PC-3 (cell line): ENCODE results near the gene DGKG. TPM values are rescaled to one million over a fixed set of nuclear protein-coding genes. Genes with fewer than 3 reads are reported as not detected.
A peak's percentile ranks its signal among the peaks of the same experiment; 100 is the strongest.

Experiments
- ATAC-seq: fragments of 200-7000 bp; cut with Tn5 transposase; 2 replicates; pipeline ENCODE4 v1.9.1; 2020; ENCODE audit warnings: mild to moderate bottlenecking, moderate library complexity
- BruUV-seq: library from RNA; stranded (reverse); fragments of 400-500 nt; replicated peaks from 2 replicates; lab custom pipeline; 2021; lab: Mats Ljungman, UMichigan
- CTCF ChIA-PET: fragments of 300-600 bp; sonication (Branson Sonifier 250); formaldehyde crosslinking; loops from one replicate; lab custom pipeline; 2022; ENCODE audit warnings: antibody characterized with exemption; lab: Charles Lee
- POLR2A ChIA-PET: fragments of 300-600 bp; sonication (Branson Sonifier 250); formaldehyde crosslinking; loops from one replicate; lab custom pipeline; 2022; ENCODE audit warnings: antibody characterized with exemption; ENCODE audit not compliant: unreplicated experiment; lab: Charles Lee
- DNase-seq: peaks from one replicate; pipeline ENCODE4 v3.0.0-alpha.2; 2015
- H2AFZ ChIP-seq: fragments of 300-600 bp; sonication (generic); 2 replicates; pipeline ENCODE4 v1.6.0; 2016; ENCODE audit warnings: antibody characterized with exemption, low read length
- H3F3A ChIP-seq: fragments of 300-600 bp; sonication (generic); one replicate; pipeline ENCODE4 v1.6.0; 2017; ENCODE audit warnings: antibody characterized with exemption, low read length, control low read depth, mild to moderate bottlenecking; ENCODE audit not compliant: unreplicated experiment
- H3K27ac ChIP-seq: fragments of 300-600 bp; sonication (generic); 2 replicates; pipeline ENCODE4 v1.5.1; 2016; ENCODE audit warnings: mild to moderate bottlenecking, low read length
- H3K27me3 ChIP-seq: fragments of 300-600 bp; sonication (generic); 2 replicates; pipeline ENCODE4 v1.6.1; 2016; ENCODE audit warnings: low read length, mixed read lengths
- H3K36me3 ChIP-seq: fragments of 300-600 bp; sonication (generic); 2 replicates; pipeline ENCODE4 v1.6.1; 2016; ENCODE audit warnings: low read depth, mixed run types, low read length, mixed read lengths
- H3K4me1 ChIP-seq: fragments of 300-600 bp; sonication (generic); 2 replicates; pipeline ENCODE4 v1.5.1; 2016; ENCODE audit warnings: low read length; ENCODE audit not compliant: insufficient read depth
- H3K4me2 ChIP-seq: fragments of 300-600 bp; sonication (generic); 2 replicates; pipeline ENCODE4 v1.6.0; 2016; ENCODE audit warnings: low read length
- H3K4me3 ChIP-seq: fragments of 300-600 bp; sonication (generic); 2 replicates; pipeline ENCODE4 v1.5.1; 2016; ENCODE audit warnings: mild to moderate bottlenecking, low read length, mixed read lengths
- H3K79me2 ChIP-seq: fragments of 300-600 bp; sonication (generic); 2 replicates; pipeline ENCODE4 v1.6.1; 2017; ENCODE audit warnings: low read length, mixed read lengths
- H3K9ac ChIP-seq: fragments of 300-600 bp; sonication (generic); 2 replicates; pipeline ENCODE4 v1.6.0; 2016; ENCODE audit warnings: mild to moderate bottlenecking, low read length
- H3K9me2 ChIP-seq: fragments of 300-600 bp; sonication (generic); replicated peaks from 2 replicates; pipeline ENCODE4 v1.6.1; 2016; ENCODE audit warnings: mixed run types, low read length, mixed read lengths
- H3K9me3 ChIP-seq: fragments of 300-600 bp; sonication (generic); 2 replicates; pipeline ENCODE4 v1.6.1; 2016; ENCODE audit warnings: low read length, mixed read lengths
- H4K20me1 ChIP-seq: fragments of 300-600 bp; sonication (generic); 2 replicates; pipeline ENCODE4 v1.6.1; 2016; ENCODE audit warnings: low read length, mixed read lengths
- EZH2 ChIP-seq: fragments of 300-600 bp; sonication (generic); IDR thresholded peaks from one replicate; pipeline ENCODE4 v1.6.1; 2017; ENCODE audit warnings: antibody characterized with exemption, mild to moderate bottlenecking, low read length; ENCODE audit not compliant: unreplicated experiment
- EZH2phosphoT487 ChIP-seq: fragments of 300-600 bp; sonication (generic); IDR thresholded peaks from 2 replicates; pipeline ENCODE4 v1.6.1; 2018; ENCODE audit warnings: mild to moderate bottlenecking, antibody characterized with exemption, low read length, borderline replicate concordance
- intact Hi-C: fragments of 100-400 bp; cut with micrococcal nuclease; formaldehyde crosslinking; loops from 2 replicates; pipeline ENCODE4 v1.9.0; 2023
- total RNA-seq: library from RNA; depleted of rRNA; stranded (reverse); fragments of >200 nt; gene quantifications from 2 replicates; pipeline ENCODE4 v1.2.3, GENCODE V29; 2014
- TF ChIP-seq, protein P1 (sequence below): fragments of 300-600 bp; sonication (generic); conservative IDR thresholded peaks from 2 replicates; pipeline ENCODE4 v1.5.1; 2017; ENCODE audit warnings: antibody characterized with exemption, low read depth, mild to moderate bottlenecking, low read length

Gene DGKG
- total RNA-seq, 1 experiment from 2014 or later = 2.7 TPM

DNA sequence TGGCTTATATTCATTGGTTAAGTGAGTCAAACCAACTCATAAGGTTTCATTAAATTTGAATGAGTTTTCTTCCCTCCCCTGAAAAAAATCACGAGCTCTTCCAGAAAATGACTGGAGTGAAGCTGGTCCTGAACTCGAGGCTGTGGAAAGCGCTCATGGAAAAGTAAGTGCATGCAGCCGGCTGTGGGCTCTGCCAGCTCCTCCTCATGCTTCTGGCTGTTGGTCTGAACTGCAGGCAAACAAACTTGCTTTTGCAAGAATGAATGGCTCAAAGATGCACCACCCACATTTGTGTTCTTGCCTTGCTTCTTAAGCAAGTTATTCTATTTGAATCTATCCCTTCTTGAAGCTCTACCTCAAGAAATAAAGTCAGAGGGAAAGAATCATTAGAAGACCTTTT lies 259.3 kb downstream of the DGKG start:
- TF ChIP-seq EZH2phosphoT487 (no peak), EZH2 (no peak)
- TF ChIP-seq, protein P1, sequence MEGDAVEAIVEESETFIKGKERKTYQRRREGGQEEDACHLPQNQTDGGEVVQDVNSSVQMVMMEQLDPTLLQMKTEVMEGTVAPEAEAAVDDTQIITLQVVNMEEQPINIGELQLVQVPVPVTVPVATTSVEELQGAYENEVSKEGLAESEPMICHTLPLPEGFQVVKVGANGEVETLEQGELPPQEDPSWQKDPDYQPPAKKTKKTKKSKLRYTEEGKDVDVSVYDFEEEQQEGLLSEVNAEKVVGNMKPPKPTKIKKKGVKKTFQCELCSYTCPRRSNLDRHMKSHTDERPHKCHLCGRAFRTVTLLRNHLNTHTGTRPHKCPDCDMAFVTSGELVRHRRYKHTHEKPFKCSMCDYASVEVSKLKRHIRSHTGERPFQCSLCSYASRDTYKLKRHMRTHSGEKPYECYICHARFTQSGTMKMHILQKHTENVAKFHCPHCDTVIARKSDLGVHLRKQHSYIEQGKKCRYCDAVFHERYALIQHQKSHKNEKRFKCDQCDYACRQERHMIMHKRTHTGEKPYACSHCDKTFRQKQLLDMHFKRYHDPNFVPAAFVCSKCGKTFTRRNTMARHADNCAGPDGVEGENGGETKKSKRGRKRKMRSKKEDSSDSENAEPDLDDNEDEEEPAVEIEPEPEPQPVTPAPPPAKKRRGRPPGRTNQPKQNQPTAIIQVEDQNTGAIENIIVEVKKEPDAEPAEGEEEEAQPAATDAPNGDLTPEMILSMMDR = no peak
- ChIA-PET CTCF (no interaction called here), POLR2A (no interaction called here)
- Histone ChIP-seq H3K27ac (no peak overlapping the region), H2AFZ (no peak overlapping the region), H3K79me2 (peaks cover 36% of the 10 kb centered on the region), H3K36me3 (peaks cover 19% of the 10 kb centered on the region; the same call in 1 of the 2 replicates), H3K9ac (no peak overlapping the region), H3K4me2 (no peak overlapping the region), H3K4me3 (no peak overlapping the region), H3K9me3 (no peaks in the 10 kb centered on the region), H3K9me2 (no peaks in the 10 kb centered on the region), H3K4me1 (peaks cover 30% of the 10 kb centered on the region), H3F3A (peaks cover 4% of the 10 kb centered on the region), H3K27me3 (no peaks in the 10 kb centered on the region), H4K20me1 (peaks cover 15% of the 10 kb centered on the region; the same call in 1 of the 2 replicates)
- no peak for ATAC-seq
- no TSS peak for BruUV-seq
- intact Hi-C loops = loop anchor here (10.0 kb wide), 4 partner anchors 118 to 682 kb away; partner anchors contain the start of genes CRYGS and EIF4A2
- no peak for DNase-seq

DNA sequence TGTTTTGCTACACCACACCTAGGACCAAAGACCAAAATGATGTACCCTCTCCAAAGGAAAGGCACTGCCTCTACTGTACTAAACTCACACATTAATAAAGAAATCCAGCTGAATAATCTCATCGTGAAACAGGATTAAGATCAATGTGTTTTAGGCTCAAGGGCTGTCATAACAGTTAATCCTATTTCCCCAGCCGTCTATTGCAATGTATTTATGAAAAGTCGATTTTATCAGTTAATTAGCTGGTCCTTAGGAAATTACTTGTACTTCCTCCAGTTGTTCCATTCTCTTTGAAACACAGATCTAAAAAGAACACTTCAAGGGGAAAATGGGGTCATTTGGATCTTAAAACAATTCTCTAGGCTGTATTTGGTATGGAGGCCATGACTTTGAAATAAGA lies 261.6 kb downstream of the DGKG start:
- CTCF ChIA-PET = no interaction called here

DNA sequence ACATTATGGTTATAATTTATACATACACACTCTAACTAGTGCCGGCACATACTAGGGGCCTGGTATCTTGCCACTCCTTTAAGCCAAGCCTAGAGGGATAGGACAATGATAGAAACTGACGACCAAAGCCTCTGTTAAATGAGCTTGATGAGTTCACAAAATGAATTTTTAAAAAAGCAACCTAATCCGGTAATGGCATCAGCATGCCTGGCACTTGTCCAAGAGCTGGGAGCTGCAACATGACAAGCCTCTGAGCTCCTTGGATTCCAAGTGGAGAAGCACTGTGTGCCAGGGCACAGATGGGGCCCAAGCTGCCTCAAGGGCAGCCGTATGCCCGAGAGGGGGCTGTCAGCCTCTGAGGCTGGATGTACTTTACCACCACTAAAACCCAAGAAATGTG lies 262.9 kb downstream of the DGKG start:
- Histone ChIP-seq H4K20me1 (peaks cover 3% of the 10 kb centered on the region; the same call in 1 of the 2 replicates), H3K79me2 (peaks cover 9% of the 10 kb centered on the region; the same call in 1 of the 2 replicates), H3F3A (no peaks in the 10 kb centered on the region), H3K9ac (no peak overlapping the region), H3K4me2 (no peak overlapping the region), H3K9me2 (no peaks in the 10 kb centered on the region), H3K36me3 (peaks cover 19% of the 10 kb centered on the region; the same call in 1 of the 2 replicates), H3K9me3 (no peaks in the 10 kb centered on the region), H3K4me3 (no peak overlapping the region), H3K27ac (no peak overlapping the region), H2AFZ (no peak overlapping the region), H3K27me3 (no peaks in the 10 kb centered on the region), H3K4me1 (peaks cover 22% of the 10 kb centered on the region)
- ChIA-PET POLR2A (no interaction called here), CTCF (no interaction called here)
- DNase-seq = peak; percentile 26
- intact Hi-C loops = no loop called here
- BruUV-seq = no TSS peak
- no peak for ATAC-seq
- TF ChIP-seq EZH2 = no peak
- no peak for TF ChIP-seq EZH2phosphoT487
- TF ChIP-seq, protein P1 = no peak

More for the DNA sequence above, 261.6 kb downstream of the DGKG start:
- H3K9ac ChIP-seq = no peak overlapping the region
- ATAC-seq = no peak
- POLR2A ChIA-PET = no interaction called here
- intact Hi-C loops = loop anchor here (10.0 kb wide), 4 partner anchors 116 to 684 kb away; partner anchors contain the start of genes CRYGS and EIF4A2
- peaks cover 4% of the 10 kb centered on the region for H3F3A ChIP-seq
- no peak overlapping the region for H3K4me2 ChIP-seq
- H3K4me1 ChIP-seq = peaks cover 27% of the 10 kb centered on the region
- TF ChIP-seq EZH2phosphoT487 (no peak), EZH2 (no peak)
- TF ChIP-seq, protein P1 = no peak
- peaks cover 13% of the 10 kb centered on the region for H3K79me2 ChIP-seq
- H4K20me1 ChIP-seq = peaks cover 3% of the 10 kb centered on the region; the same call in 1 of the 2 replicates
- H3K4me3 ChIP-seq = no peak overlapping the region
- peaks cover 19% of the 10 kb centered on the region; the same call in 1 of the 2 replicates for H3K36me3 ChIP-seq
- no peaks in the 10 kb centered on the region for H3K9me2 ChIP-seq
- DNase-seq = no peak
- H3K27ac ChIP-seq = no peak overlapping the region
- no peak overlapping the region for H2AFZ ChIP-seq
- BruUV-seq = no TSS peak
- no peaks in the 10 kb centered on the region for H3K27me3 ChIP-seq
- no peaks in the 10 kb centered on the region for H3K9me3 ChIP-seq
